ENCODE results near the gene MICB.

- TF ChIP-seq, protein P1, sequence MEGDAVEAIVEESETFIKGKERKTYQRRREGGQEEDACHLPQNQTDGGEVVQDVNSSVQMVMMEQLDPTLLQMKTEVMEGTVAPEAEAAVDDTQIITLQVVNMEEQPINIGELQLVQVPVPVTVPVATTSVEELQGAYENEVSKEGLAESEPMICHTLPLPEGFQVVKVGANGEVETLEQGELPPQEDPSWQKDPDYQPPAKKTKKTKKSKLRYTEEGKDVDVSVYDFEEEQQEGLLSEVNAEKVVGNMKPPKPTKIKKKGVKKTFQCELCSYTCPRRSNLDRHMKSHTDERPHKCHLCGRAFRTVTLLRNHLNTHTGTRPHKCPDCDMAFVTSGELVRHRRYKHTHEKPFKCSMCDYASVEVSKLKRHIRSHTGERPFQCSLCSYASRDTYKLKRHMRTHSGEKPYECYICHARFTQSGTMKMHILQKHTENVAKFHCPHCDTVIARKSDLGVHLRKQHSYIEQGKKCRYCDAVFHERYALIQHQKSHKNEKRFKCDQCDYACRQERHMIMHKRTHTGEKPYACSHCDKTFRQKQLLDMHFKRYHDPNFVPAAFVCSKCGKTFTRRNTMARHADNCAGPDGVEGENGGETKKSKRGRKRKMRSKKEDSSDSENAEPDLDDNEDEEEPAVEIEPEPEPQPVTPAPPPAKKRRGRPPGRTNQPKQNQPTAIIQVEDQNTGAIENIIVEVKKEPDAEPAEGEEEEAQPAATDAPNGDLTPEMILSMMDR (conservative IDR thresholded peaks at IDR 0.05) = no peak
- no peak for TF ChIP-seq ZFX (IDR thresholded peaks at IDR 0.05)
Observed at GRCh38 chr6:31544676-31545075, 46.7 kb downstream of the MICB start.

All from C4-2B (cell line).